HepG2 (cell line): ENCODE measurements around the gene ITGB6.

ENCODE experiments used
- ASH2L ChIP-seq: fragments of 300-600, 200-600 bp; sonication (generic); IDR thresholded peaks from 2 replicates; pipeline ENCODE4 v1.7.0; 2017; ENCODE audit warnings: low read depth, mild to moderate bottlenecking, moderate library complexity, mixed read lengths, low read length; ENCODE audit not compliant: insufficient read length
- FOXM1 ChIP-seq: sonication (generic); formaldehyde crosslinking; IDR thresholded peaks from 2 replicates; pipeline ENCODE4 v1.5.0; 2020; ENCODE audit warnings: missing genetic modification reagents
- GATAD1 ChIP-seq: IDR thresholded peaks from 2 replicates; pipeline ENCODE4 v1.6.1; 2016; ENCODE audit warnings: missing genetic modification reagents, missing compliant biosample characterization
- HOXA7 ChIP-seq: sonication (generic); formaldehyde crosslinking; IDR thresholded peaks from 2 replicates; pipeline ENCODE4 v1.8.1; 2022; ENCODE audit warnings: mild to moderate bottlenecking, missing genetic modification reagents, moderate library complexity
- POLR2A ChIP-seq, 2 experiments: IDR thresholded peaks; 2 replicates each; pipeline ENCODE4 v1.6.1; 2011; ENCODE audit warnings: low read depth in 2 of 2, low read length in 2 of 2, mild to moderate bottlenecking in 1 of 2, moderate library complexity in 1 of 2; ENCODE audit not compliant: insufficient read depth in 1 of 2
- RBM22 ChIP-seq: fragments of 200-400 bp; formaldehyde crosslinking; optimal IDR thresholded peaks from 2 replicates; pipeline ENCODE3; 2017; ENCODE audit warnings: mild to moderate bottlenecking, low read length, moderate library complexity
- ZNF556 ChIP-seq: sonication (generic); formaldehyde crosslinking; IDR thresholded peaks from 2 replicates; pipeline ENCODE4 v1.4.0; 2020; ENCODE audit warnings: mild to moderate bottlenecking, missing genetic modification reagents, borderline replicate concordance
- TF ChIP-seq, protein P1 (sequence below): sonication (generic); formaldehyde crosslinking; IDR thresholded peaks from 2 replicates; pipeline ENCODE4 v1.4.0; 2020; ENCODE audit warnings: missing genetic modification reagents
- TF ChIP-seq, protein P2 (sequence below): sonication (generic); formaldehyde crosslinking; IDR thresholded peaks from 2 replicates; pipeline ENCODE4 v1.5.0; 2020; ENCODE audit warnings: mild to moderate bottlenecking, missing genetic modification reagents, moderate library complexity

DNA sequence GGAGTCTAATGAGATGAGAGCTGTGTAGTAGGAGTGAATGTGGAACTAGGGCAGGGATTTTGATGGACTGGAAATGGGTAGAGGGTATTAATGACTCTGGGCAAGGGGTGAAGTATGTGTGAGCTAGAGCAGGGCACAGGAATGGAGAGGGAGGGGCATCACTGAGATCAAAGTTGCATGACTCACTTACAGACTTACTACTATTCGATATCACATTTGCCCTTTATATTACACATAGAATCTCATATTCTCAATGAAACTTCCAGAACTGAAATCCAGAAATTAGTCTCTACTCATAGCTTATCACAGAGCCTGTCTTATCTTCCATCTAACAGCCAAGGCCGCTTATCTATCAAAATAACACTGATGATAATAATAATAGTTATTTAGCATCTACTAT is 20.0 kb upstream of the ITGB6 start:
- TF ChIP-seq, protein P1, sequence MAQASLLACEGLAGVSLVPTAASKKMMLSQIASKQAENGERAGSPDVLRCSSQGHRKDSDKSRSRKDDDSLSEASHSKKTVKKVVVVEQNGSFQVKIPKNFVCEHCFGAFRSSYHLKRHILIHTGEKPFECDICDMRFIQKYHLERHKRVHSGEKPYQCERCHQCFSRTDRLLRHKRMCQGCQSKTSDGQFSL (CRISPR knock-in tag) = no peak
- no peak for TF ChIP-seq FOXM1 (CRISPR knock-in tag)
- no peak for TF ChIP-seq HOXA7 (CRISPR knock-in tag)
- no peak for TF ChIP-seq RBM22
- TF ChIP-seq, protein P2, sequence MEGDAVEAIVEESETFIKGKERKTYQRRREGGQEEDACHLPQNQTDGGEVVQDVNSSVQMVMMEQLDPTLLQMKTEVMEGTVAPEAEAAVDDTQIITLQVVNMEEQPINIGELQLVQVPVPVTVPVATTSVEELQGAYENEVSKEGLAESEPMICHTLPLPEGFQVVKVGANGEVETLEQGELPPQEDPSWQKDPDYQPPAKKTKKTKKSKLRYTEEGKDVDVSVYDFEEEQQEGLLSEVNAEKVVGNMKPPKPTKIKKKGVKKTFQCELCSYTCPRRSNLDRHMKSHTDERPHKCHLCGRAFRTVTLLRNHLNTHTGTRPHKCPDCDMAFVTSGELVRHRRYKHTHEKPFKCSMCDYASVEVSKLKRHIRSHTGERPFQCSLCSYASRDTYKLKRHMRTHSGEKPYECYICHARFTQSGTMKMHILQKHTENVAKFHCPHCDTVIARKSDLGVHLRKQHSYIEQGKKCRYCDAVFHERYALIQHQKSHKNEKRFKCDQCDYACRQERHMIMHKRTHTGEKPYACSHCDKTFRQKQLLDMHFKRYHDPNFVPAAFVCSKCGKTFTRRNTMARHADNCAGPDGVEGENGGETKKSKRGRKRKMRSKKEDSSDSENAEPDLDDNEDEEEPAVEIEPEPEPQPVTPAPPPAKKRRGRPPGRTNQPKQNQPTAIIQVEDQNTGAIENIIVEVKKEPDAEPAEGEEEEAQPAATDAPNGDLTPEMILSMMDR (CRISPR knock-in tag) = no peak
- no peak for TF ChIP-seq POLR2A (IDR thresholded peaks at IDR 0.05; ENCODE audit: insufficient read depth in 1 of 2, low read depth in 2 of 2, low read length in 2 of 2)
- TF ChIP-seq ASH2L = no peak
- no peak for TF ChIP-seq ZNF556 (CRISPR knock-in tag)
- TF ChIP-seq GATAD1 (CRISPR knock-in tag) = no peak
